ENCODE measurements around the gene GSTM3. TPM values are rescaled to one million over a fixed set of nuclear protein-coding genes. Genes with fewer than 3 reads are reported as not detected.
A peak's percentile ranks its signal among the peaks of the same experiment; 100 is the strongest.

The GSTM3 gene
- total RNA-seq (ENCODE audit: low replicate concordance), result 96.0 and 188 TPM in 2 replicates

DNA sequence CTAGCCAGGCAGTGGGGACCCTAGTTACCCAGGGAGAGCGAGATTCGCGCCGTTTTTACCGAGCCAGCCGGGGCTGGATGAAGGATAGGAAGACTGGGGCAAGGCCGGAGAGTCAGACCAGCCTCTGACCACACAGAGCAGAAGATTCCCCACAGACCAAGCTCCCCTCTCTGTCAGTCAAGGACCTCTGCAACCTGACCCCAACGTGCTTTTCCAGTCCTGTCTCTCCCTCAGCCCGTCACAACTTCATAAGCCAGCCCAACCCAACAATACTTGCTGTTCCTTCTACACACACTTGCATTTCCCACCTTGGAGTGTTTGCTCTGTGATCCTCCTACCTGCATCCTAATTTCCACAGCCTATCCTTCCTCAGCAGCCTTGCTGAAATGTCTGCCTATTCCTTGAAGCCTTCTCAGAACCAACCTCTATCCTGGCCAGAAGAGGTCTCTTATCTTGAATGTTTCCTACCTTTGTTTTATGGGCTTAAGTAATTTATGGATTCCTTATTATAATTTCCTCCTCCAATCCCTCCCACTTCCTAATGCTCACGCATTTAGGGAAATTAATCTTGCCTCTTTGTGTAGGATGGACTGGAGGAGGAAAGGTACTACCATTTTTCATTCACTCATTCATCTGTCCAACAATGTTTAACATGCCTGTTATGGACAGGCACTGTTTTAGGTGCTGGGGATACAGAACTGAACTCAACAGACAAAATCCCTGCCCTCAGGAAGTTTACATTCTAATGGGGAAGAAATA lies at the start of gene GSTM3:
TSS of gene GSTM3 (minus strand) at position 424 of the 759 bp plus-strand sequence. CDS start 751 bp downstream, outside the sequence.
- TF ChIP-seq, protein P1, sequence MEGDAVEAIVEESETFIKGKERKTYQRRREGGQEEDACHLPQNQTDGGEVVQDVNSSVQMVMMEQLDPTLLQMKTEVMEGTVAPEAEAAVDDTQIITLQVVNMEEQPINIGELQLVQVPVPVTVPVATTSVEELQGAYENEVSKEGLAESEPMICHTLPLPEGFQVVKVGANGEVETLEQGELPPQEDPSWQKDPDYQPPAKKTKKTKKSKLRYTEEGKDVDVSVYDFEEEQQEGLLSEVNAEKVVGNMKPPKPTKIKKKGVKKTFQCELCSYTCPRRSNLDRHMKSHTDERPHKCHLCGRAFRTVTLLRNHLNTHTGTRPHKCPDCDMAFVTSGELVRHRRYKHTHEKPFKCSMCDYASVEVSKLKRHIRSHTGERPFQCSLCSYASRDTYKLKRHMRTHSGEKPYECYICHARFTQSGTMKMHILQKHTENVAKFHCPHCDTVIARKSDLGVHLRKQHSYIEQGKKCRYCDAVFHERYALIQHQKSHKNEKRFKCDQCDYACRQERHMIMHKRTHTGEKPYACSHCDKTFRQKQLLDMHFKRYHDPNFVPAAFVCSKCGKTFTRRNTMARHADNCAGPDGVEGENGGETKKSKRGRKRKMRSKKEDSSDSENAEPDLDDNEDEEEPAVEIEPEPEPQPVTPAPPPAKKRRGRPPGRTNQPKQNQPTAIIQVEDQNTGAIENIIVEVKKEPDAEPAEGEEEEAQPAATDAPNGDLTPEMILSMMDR (IDR thresholded peaks at IDR 0.05; ENCODE audit: insufficient read depth, low read length), result no peak
- DNase-seq (ENCODE audit: low read depth), result no peak
- peak within 1 kb of the TSS; percentile 79 for H3K4me3 ChIP-seq (ENCODE audit: low read depth, low read length)

DNA sequence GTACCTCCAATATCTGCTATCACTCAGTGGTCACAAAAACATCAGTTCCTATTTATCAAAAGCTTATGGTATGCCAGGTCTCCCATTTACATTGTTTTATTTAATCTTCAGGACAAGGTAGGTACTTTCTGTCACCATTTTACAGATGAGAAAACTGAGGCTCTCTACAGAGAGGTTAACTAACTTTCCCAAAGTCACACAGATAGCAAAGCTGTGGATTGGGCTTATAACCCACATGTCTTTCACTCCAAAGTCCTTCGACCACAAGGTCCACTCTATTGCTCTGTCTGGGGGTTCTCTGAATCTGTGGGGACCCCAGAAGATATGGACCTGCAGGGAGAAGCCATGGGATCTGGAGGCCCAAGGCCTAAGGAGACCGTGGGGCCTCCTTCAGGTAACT lies 49.5 kb upstream of the GSTM3 start:
- no peak overlapping the region for H3K4me3 ChIP-seq (ENCODE audit: low read depth, low read length)
- TF ChIP-seq, protein P1 (IDR thresholded peaks at IDR 0.05; ENCODE audit: insufficient read depth, low read length), result no peak
- no peak for DNase-seq (ENCODE audit: low read depth)

DNA sequence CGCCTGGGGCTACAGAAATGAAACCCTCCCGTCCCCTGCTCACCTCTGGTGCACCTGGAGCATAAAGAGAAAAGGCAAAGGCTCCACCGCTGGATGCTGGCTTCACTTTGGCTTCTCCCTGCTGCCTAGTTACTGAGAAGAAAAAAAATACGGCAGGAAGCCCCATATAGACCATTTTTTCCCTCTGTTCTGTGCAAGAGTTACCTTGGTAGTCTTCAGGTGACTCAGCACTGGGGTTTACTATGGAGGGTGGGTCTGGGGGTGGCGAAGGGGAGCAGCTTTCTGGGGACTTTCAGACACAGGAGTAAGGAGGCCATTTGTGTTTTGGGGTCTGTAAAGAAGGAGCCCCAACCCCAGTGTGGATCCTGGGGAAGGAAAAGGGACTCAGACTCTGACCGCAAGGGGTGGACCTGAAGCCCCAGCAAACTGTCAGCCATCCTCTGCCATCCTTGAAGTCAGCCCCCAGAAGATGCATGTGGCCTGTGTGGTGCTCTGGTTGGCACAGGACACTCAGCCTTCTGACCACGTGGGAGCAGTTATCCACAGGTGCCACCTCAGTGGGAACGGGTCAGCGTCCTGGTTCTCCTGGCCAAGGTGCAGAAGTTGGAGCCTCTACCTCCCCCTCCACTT lies 48.8 kb upstream of the GSTM3 start:
- DNase-seq (ENCODE audit: low read depth), result no peak
- H3K4me3 ChIP-seq (ENCODE audit: low read depth, low read length), result no peak overlapping the region
- TF ChIP-seq, protein P1 (IDR thresholded peaks at IDR 0.05; ENCODE audit: insufficient read depth, low read length), result no peak

DNA sequence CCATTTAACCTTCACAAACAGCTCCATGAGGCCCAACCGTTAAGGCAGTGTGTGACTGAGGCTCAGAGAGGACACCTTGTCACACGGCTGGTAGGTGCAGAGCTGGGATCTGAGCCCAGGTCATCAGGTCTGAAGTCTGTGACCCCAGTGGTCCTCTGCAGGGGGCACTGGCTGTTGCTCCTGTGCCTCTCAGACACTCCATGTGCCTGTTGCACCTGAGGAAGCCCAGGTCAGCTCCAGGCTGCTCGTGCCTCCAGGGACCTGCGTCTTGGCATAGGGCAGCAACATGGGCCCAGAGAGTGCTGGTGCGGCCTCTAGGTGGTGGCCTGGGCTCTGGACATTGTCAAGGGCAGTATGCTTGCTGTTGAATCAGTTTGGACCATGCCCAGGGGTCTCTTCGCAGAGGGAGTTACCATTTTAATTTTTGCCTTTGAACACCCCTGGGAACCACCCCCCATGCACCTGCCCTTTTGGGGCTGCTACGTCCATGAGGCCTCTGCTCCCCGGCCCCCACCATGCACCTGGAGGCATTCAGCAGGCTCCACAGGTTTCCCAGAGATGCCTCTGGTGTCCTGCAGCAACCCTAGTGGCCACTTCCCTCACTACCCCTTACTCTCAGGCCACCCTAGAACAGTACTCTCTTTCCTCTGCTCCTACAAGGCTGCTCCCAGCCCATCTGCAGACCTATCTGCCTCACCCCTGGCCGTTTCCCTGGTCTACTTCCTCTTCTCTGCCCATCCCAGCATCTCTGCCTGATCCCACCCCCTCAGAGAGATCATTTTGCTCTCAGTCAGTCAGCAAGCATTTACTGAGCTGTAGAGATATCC lies 48.1 kb upstream of the GSTM3 start:
- H3K4me3 ChIP-seq (ENCODE audit: low read depth, low read length), result no peak overlapping the region
- TF ChIP-seq, protein P1 (IDR thresholded peaks at IDR 0.05; ENCODE audit: insufficient read depth, low read length), result peak; percentile 56
- no peak for DNase-seq (ENCODE audit: low read depth)

DNA sequence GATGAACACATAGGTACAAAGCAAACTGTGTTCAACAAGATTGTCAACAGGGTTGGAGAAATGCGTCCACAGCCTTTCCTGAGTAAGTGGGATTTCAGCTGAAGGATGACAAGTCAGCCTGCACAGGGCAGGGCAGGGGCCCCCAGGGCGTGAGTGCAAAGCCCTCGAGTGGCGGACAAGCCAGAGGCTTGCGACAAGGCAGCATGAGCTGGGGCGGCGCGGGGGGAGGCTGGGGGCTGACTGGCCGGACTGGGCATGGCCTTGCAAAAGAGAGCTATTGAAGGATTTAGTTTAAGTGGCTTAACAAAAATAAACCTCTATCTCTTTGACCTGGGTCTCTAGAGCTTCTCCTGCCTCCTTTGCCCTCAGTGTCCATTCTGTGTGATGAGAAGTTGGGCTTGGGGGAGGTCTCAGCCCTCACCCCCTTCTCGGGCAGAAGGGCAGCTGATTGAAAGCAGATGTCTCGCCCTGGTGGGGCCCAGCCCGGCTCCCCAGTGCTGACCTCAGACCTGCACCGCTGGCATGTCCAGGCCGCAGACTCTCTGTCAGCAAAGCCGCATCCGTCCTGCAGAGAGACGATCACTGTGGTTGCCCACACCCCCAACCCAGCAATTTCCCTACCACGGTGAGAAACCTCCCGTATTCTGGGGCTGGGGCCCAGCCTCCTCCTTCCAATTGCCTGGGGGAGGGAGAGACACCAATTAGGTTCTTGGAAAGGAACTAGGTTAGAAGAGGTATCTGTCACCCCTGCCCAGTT lies 47.2 kb upstream of the GSTM3 start:
- no peak overlapping the region for H3K4me3 ChIP-seq (ENCODE audit: low read depth, low read length)
- TF ChIP-seq, protein P1 (IDR thresholded peaks at IDR 0.05; ENCODE audit: insufficient read depth, low read length), result no peak
- DNase-seq (ENCODE audit: low read depth), result no peak

DNA sequence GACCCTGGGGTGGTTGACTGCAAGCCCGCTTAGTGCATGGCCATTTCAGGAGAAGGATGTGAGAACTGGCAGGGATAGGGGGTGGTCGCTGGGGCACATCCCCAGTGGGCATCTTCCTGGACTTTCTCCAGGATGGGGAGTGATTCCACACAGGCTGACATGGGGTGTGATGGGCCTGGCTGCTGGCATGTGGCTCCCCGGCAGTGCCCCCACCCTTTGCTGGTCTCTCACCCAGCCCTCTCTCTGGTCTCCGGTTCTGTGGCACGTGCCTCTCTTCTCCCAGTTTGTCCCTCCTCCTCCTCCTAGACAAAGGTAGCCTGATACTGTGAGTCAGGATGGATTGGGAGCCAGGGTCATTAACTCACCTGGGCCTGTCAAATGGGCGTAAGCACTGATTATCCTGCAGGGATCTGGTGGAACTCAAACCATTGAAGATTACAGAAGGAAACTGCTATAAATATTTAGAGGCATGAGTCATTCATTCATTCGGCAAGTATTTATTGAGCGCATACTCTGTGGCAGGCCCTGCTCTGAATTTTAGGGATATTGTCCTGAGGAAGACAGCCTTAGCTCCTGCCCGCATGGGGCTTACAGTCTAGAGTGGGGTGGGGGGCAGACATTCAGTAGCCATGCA lies 46.5 kb upstream of the GSTM3 start:
- no peak for DNase-seq (ENCODE audit: low read depth)
- H3K4me3 ChIP-seq (ENCODE audit: low read depth, low read length), result no peak overlapping the region

More for the DNA sequence above, 46.5 kb upstream of the GSTM3 start:
- TF ChIP-seq, protein P1 (IDR thresholded peaks at IDR 0.05; ENCODE audit: insufficient read depth, low read length), result no peak

All from fibroblast of the aortic adventitia (primary cell).